Frontal cortex (tissue), 4 donors: ENCODE measurements around the gene BACH2. TPM values are rescaled to one million over a fixed set of nuclear protein-coding genes. Genes with fewer than 3 reads are reported as not detected.

Source experiments
- DNase-seq, 2 donors: peaks; one replicate each; pipeline ENCODE4 v3.0.0; 2012; ENCODE audit warnings: low spot score in 2 of 2
- FAIRE-seq: peaks from 2 replicates; lab custom pipeline; 2012; peaks lifted over from hg19 to GRCh38; lab: Jason Lieb, UNC
- total RNA-seq: library from RNA; depleted of rRNA; stranded (reverse); fragments of >200 nt; gene quantifications from one replicate; pipeline ENCODE4 v1.2.3, GENCODE V29; 2014
- donor health status: control.
- donor health status: control.
- donor health status: control.

Gene BACH2
- total RNA-seq, 1 donor from 2014 or later: 48.9 TPM

GRCh38 chr6:89970609-89971337 lies 325.9 kb downstream of the BACH2 start:
- peak; percentile 65 for FAIRE-seq
- peak in 1 of 2 donors; percentile 56 for DNase-seq

- FAIRE-seq: no peak
- no peak for DNase-seq
Measured at GRCh38 chr6:89970072-89970471, 326.6 kb downstream of the BACH2 start.

GRCh38 chr6:89966913-89967312 lies 329.7 kb downstream of the BACH2 start:
- DNase-seq (no peak), FAIRE-seq (no peak)

GRCh38 chr6:89966228-89966544 lies 330.5 kb downstream of the BACH2 start:
- FAIRE-seq (no peak), DNase-seq (no peak)

GRCh38 chr6:89965441-89966227 lies 331.0 kb downstream of the BACH2 start:
- no peak for DNase-seq
- FAIRE-seq: no peak

GRCh38 chr6:89963391-89963790 lies 333.3 kb downstream of the BACH2 start:
- DNase-seq: no peak

GRCh38 chr6:89961481-89961880 lies 335.2 kb downstream of the BACH2 start:
- no peak for DNase-seq
- no peak for FAIRE-seq

More at GRCh38 chr6:89963391-89963790, 333.3 kb downstream of the BACH2 start:
- no peak for FAIRE-seq

GRCh38 chr6:89959883-89960282 lies 336.8 kb downstream of the BACH2 start:
- no peak for FAIRE-seq
- no peak for DNase-seq

- DNase-seq: no peak
- FAIRE-seq: no peak
Measured at GRCh38 chr6:89956182-89956581, 340.5 kb downstream of the BACH2 start.

- no peak for DNase-seq
- FAIRE-seq: no peak
Measured at GRCh38 chr6:89955364-89955763, 341.3 kb downstream of the BACH2 start.

- FAIRE-seq: no peak
- DNase-seq: no peak
Measured at GRCh38 chr6:89954721-89955148, 341.9 kb downstream of the BACH2 start.

GRCh38 chr6:89952686-89953085 lies 344.0 kb downstream of the BACH2 start:
- no peak for FAIRE-seq
- no peak for DNase-seq

GRCh38 chr6:89952105-89952671 lies 344.5 kb downstream of the BACH2 start:
- FAIRE-seq: no peak
- DNase-seq: no peak

- no peak for DNase-seq
- FAIRE-seq: no peak
Measured at GRCh38 chr6:89951574-89952104, 345.0 kb downstream of the BACH2 start.

GRCh38 chr6:89950879-89951391 lies 345.7 kb downstream of the BACH2 start:
- no peak for DNase-seq
- no peak for FAIRE-seq

GRCh38 chr6:89950446-89950845 lies 346.2 kb downstream of the BACH2 start:
- DNase-seq (no peak), FAIRE-seq (no peak)

GRCh38 chr6:89948876-89949275 lies 347.8 kb downstream of the BACH2 start:
- DNase-seq (no peak), FAIRE-seq (no peak)

- no peak for FAIRE-seq
Measured at GRCh38 chr6:89944826-89945407, 351.7 kb downstream of the BACH2 start.

GRCh38 chr6:89944181-89944755 lies 352.4 kb downstream of the BACH2 start:
- no peak for DNase-seq
- FAIRE-seq: no peak

More at GRCh38 chr6:89944826-89945407, 351.7 kb downstream of the BACH2 start:
- no peak for DNase-seq

- FAIRE-seq (no peak), DNase-seq (no peak)
Measured at GRCh38 chr6:89942601-89943000, 354.0 kb downstream of the BACH2 start.
